GM12873 (cell line): Measurements from ENCODE around the gene EVI5.

Experiments
- CTCF ChIP-seq: IDR thresholded peaks from 2 replicates; pipeline ENCODE4 v1.5.1; 2012; ENCODE audit warnings: low read depth, mild to moderate bottlenecking, moderate library complexity, low read length, control low read depth; ENCODE audit not compliant: insufficient read depth; ENCODE audit errors: missing control alignments

EVI5 gene

DNA sequence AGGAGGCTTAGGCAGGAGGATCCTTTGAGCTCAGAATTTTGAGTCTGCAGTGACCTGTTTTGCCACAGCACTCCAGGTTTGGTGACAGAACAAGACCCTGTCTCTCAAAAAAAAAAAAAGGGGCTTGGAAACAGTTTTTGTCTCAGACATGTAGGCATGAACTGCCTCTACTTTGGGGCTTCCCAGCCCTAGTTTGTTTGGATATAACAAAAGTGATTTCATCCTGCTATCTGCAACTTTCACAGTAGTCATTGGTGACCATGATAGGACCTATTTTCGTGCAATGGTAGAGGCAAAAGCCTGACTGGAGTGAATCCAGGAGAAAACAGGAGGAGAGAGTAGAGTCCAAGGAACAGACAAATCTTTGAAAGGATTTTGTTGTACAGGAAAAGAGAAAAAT, 20.3 kb upstream of the EVI5 start:
- TF ChIP-seq CTCF = no peak

GRCh38 chr1:92804721-92805201, 19.9 kb upstream of the EVI5 start:
- TF ChIP-seq CTCF = no peak

GRCh38 chr1:92803140-92803887, 18.4 kb upstream of the EVI5 start:
- TF ChIP-seq CTCF = no peak

DNA sequence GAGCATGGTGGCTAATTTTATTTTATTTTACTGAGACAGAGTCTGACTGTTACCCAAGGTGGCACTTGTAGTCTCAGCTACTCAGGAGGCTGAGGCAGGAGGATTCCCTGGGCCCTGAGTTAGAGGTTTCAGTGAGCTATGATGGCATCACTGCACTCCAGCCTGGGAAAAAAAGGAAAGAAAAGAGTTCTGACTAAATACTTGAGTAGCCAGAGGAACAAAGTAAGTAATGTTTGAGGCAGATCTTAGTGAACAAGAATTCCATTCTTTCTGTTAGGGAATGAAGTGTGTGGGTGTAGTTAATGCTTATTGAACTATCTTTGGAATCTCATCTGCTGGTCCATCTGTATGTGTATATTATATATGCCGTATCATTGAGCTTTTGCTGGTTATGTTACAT, 13.1 kb upstream of the EVI5 start:
- TF ChIP-seq CTCF = no peak

DNA sequence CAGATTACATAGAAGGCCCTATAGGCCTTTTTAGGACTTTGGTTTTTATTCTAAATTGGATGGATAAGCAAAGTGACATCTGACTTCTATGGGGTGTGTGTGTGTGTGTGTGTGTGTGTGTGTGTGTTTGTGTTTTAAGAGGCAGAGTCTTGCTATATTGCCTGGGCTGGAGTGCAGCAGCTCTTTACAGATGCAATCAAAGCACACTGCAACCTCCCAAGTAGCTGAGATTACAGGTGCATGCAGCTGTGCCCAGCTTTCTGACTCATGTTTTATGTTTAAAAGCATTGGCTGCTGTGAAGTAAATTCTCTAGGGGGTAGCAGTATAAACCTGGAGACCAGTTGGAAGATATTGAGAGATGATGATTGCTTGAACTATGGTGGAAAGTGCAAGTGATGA, 12.4 kb upstream of the EVI5 start:
- no peak for TF ChIP-seq CTCF

GRCh38 chr1:92795166-92795565, 10.3 kb upstream of the EVI5 start:
- no peak for TF ChIP-seq CTCF

GRCh38 chr1:92792340-92792782, 7.5 kb upstream of the EVI5 start:
- no peak for TF ChIP-seq CTCF
